HS-27A (cell line): ENCODE data around the gene NT5C3A.
A peak's percentile ranks its signal among the peaks of the same experiment; 100 is the strongest.

Experiments used
- DNase-seq: peaks from one replicate; pipeline ENCODE4 v3.0.0-alpha.2; 2012; ENCODE audit warnings: low read depth, missing footprints

NT5C3A gene

DNA sequence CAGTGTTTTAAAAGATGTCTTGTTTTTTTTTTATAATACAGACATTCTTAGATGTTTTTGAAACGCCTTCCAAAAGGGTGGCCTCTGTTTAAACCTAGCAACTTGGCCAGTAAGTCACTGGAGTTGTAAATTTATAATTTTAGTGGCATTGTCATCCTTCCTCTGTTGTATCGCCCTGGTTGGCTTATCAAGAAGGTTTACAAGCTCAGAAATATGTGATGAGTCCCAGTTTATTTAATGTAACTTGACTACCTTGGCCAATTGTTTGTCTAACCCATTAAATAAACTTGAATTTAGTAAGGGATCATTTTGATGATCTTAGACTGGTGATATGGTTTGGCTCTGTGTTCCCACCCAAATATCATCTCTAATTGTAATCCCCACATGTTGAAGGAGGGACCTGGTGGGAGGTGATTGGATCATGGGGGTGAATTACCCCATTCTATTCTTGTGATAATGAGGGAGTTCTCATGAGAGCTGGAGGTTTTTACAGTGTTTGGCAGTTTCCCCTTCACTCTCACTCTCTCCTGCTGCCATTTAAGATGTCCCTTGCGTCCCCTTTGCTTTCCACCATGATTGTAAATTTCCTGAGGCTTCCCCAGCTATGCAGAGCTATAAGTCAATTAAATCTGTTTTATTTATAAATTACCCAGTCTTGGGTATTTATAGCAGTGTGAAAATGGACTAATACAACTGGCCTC is 13.4 kb upstream of the NT5C3A start:
- no peak for DNase-seq

DNA sequence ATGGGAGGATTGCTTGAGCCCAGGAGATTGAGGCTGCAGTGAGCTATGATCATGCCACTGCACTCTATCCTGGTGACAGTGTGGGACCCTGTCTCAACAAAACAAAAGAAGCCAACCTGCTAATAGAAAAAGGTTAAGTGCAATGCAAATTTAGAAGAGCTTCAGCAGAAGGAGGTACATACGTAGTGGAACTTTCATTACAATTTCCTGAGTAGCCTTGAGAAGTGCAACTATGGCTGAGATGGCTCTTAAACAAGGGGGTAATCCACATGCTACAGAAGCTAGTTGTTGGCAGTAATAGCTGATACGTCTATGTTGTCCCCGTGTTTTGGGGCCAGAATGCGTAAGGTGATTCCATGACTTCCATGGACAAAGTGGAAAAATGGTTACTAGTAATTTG is 10.7 kb upstream of the NT5C3A start:
- no peak for DNase-seq

DNA sequence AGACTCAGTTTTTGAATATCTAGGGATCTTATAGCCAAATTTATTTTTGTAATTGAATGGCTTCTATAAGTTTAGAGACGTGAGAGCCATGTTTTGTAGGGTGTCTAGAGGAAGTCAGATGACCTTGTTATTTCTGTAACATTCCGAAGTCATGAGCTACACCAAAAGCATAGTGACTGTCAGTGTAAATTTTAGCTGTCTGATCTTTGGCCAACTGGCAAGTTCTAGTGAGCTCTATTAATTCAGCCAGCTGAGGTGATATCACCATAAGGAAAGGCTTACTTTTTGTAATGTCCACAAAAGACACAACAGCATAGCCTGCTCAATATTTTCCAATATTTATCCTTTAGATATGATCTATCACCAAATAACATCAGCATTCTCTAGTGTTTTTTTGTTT is 9.9 kb upstream of the NT5C3A start:
- DNase-seq, result peak; percentile 12

DNA sequence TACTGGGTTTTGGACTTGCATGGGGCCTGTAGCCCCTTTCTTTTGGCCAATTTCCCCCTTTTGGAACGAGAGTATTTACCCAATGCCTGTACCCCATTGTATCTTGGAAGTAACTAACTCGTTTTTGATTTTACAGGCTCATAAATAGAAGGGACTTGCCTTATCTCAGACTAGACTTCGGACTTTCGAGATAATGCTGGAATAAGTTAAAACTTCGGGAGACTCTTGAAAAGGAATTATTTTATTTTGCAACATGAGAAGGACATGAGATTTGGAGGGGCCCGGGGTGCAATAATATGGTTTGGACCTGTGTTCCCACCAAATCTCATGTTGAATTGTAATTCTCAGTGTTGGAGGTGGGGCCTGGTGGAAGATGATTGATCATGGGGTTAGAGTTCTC is 8.3 kb upstream of the NT5C3A start:
- DNase-seq, result no peak

DNA sequence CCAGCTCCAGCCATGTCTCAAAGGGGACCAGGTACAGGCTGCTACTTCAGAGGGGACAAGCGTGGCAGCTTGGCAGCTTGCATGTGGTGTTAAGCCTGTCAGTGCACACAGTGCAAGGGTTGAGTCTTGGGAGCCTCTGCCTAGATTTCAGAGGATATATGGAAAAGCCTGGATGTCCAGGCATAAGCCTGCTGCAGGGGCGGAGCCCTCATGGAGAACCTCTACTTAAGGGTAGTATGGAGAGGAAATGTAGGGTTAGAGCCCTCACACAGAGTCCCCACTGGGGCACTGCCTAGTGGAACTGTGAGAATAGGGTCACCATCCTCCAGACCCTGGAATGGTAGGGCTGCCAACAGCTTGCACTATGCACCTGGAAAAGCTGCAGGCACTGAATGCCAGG is 7.7 kb upstream of the NT5C3A start:
- DNase-seq, result no peak

DNA sequence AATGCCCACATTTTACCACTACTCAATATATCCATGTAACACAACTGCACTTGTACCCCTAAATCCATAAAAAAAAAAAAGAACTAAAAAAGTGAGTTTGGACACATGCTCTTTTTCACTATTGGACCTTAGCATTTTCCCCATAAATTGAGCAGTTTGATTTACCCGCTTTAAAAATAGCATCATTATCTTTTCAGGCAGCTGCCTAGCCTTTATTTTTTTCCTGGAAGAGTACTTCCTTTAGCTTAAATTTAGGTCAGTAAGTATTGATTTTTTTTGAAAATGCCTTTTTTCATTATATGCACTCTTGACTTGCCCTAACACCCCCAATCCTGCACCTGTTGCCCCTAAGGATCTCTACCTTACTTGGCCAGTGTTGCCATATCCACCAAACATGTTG is 5.3 kb upstream of the NT5C3A start:
- no peak for DNase-seq

DNA sequence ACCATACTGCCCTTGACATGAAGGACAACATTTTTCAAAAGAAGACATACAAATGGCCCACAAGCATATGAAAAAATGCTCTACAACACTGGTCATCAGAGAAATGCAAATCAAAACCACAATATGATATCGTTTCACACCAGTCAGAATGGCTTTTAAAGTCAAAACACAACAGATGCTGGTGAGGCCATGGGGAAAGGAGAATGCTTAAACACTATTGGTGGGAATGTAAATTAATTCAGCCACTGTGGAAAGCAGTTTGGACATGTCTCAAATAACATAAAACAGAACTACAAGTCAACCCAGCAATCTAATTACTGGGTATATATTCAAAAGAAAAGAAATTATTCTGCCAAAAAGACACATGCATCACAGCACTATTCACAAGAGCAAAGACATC is 4.2 kb upstream of the NT5C3A start:
- no peak for DNase-seq

DNA sequence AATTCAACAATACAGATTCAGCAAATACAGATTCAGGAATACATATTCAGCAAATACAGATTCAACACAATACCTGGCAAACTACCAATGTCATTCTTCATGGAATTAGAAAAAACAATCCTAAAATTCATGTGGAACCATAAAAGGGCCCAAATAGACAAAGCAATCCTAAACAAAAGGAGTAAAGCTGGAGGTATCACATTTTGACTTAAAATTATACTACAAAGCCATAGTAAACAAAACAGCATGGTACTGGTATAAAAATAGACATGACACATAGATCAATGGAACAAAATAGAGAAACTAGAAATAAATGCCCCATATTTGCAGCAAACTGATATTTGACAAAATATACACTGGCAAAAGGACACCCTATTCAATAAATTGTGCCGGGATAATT is 3.4 kb upstream of the NT5C3A start:
- no peak for DNase-seq

DNA sequence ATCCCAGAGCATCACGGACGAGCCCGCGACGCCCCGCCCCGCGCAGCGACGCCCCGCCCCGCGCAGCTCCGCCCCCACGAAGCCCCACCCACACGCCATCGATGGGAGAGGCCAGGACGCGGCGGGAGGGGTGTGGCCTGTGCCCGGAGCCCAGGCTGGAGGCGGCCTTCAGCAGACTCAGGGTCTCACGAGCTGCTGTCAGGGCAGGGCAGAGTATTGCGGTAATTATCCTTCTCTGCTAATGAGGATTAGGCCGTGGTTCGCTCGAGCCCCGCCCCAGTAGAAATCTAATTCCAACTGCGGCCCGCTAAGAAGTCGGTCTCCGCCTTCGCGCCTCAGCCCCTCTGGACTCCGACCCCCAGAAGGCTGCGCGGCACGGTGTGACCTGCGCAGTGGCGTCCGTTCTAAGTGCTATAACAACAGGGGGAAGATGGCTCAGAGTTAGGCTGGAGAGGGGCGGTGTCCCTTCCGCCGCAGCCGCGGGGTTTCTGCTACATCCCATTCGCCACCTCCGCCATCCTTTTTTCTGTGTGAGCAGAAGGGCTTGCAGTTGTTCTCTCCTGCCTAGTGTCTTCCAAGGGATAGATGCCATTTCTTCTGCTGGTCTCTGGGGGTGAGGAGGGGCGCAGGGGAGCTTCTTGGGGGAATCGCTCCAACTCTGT is 337 bp upstream of the NT5C3A start:
- peak; percentile 72 for DNase-seq

DNA sequence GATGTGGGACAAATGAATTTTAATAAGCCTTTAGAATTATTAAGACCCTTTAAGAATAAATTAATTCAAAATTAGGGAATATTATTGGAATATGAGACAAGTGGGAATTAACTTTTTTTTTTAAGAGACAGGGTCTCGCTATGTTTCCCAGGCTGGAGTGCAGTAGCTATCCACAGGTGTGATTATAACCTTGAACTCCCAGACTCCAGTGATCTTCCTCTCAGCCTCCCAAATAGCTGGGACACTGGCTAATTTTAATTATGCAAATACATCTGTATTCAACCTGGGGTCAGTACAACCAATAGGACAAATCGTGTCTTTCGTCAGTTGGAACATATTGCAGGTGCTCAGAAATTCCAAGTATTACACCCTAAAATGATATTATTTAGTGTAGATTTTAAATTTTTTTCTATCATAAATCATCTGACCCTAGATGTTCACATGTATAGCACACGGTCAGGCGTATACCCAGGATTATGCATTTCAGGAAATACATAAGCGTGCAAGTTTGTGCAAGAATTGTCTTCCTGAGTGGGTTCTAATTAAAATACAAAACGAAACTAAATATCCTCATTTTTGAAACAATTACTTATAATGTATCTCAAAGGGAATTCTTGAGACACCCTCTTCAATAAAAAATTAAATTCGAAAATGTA is 1.2 kb downstream of the NT5C3A start:
- DNase-seq, result no peak

DNA sequence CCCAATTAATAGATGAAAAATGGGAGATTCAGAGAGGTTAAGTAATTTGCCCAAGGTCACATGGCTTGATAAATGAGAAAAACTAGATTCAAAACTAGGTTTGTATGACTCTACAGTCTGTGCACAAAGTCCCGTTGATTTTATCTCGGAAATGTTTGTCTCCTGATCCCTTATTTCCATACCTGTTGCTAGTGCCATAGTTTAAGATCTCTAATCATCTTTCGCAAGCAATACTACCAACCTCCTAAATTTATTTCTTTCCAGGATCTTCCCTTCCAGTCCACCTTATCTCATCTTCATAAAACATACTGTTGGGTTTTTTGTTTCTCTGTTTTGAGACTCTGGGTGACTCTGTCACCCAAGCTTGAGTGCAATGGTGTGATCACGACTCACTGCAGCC is 2.9 kb downstream of the NT5C3A start:
- DNase-seq, result no peak

DNA sequence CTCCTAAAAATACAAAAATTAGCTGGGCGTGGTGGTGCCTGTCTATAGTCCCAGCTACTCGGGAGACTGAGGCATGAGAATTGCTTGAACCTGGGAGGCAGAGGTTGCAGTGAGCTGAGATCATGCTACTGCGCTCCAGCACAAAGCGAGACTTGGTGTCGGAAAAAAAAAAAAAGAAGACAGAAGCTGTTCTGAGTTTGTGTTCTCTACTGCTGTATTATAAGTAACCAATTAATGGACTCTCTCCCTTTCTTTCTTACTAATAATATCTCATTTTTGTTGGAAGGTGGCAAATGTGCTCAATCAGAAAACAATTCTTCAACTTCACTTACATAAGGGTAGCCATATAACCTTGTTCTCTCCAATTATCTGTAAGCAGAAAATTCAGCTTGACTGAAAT is 7.4 kb downstream of the NT5C3A start:
- no peak for DNase-seq

DNA sequence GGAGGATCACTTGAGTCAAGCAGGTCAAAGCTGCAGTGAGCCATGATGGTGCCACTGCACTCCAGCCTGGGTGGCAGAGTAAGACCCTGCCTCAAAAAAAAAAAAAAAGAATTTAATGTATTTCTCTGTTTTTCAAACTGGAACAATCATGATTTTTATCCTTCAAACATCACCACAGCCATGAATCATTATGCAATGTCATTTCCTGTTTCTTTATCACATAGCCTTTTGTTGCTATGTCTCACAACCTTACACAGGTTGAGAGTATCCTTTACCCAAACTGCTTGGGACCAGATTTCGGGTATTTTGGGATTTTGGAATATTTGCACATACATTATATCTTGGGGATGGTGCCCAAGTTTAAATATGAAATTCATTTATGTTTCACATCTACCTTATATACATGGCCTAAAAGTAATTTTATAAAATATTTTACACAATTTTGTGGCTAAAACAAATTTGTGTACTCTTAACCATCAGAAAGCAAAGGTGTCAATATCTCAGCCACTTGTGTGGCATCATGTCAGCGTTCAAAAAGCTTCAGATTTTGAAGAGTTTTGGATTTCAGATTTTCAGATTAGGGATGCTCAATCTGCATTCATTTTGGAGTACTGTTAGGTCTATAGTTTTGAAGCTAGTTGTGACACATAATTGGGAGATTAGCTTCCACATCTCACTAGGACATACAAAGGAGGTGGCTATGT is 8.2 kb downstream of the NT5C3A start:
- no peak for DNase-seq

DNA sequence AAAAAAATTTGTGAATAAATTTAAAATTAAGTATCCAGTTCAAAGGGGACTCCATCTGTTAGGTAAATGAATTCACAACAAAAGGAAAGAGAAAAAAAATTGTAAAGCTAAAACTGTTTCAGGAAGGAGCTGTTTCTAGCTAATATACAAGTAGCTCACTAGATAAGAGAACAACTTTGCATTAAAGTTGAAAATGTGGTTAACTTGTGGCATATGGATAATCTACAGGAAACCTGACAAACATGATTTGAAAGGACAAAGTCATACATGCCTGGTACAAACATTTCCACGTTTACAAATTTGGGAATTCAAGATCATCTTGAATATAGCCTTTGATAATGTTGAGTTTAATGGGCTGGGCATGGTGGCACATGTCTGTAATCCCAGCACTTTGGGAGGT is 8.9 kb downstream of the NT5C3A start:
- no peak for DNase-seq

DNA sequence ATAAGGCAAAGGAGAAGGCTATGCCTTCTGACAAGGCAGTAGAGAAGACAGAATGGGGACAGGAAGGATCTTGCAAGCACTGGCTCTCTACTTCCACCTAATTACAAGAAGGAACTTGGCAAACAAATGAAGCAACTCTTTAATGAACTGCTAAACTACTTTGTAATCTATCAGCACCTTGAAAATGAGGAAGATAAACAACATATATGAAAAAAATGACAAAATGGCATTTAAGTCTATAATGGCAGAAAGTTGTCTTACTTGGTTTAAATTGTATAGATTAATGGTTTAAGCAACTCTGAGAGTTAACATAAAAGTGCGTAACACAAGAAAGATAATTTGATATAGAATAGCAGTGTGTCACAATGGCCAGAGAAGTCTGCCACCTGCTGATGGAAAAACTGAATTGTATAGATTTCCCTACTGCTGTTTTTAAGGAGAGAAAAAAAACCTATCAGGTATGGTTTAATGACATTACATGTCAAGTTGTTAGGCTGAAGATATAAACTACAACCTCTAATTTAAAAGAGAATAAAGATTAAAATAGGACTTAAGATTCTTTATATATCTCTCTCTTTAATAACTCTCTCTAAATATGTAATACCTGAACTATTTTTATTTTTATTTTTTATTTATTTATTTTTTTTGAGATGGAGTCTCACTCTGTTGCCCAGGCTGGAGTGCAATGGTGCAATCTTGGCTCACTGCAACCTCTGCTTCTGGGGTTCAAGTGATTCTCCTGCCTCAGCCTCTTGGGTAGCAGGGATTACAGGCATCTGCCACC is 11.8 kb downstream of the NT5C3A start:
- DNase-seq, result no peak

DNA sequence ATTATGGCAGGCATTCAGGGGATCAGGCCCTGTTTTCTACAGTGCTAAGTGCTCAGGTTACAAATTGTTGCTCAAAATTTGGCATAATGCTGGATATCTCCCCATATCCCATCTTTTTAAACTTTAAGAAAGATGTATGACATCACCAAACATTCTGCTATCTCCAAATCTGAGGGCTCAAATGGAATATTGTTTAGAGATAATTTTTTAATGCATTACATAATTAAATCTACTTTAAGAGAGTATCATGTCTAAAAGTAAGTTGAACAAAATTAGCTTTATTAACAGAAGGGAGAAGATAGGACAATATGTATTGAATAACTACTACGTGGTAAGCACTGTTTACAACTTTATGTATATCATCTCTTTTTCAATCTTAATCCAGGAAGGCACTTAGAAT is 13.9 kb downstream of the NT5C3A start:
- no peak for DNase-seq

DNA sequence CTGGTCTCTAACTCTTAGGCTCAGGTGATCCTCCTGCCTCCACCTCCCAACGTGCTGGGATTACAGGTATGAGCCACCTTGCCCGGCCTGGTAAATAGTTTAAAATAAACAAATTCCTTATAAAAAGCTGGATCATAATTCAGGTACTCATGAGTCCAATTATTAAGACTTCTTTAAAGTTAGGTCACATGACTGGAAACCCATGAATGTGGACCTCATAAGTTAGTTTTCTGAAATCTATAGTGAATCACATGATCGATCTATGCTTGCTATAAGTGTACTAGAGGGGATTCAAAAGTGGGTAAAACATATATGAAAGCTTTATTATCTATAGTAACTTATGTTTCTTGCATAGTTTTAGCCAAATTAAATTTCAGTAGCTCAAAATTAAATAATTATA is 14.3 kb downstream of the NT5C3A start:
- DNase-seq, result no peak

DNA sequence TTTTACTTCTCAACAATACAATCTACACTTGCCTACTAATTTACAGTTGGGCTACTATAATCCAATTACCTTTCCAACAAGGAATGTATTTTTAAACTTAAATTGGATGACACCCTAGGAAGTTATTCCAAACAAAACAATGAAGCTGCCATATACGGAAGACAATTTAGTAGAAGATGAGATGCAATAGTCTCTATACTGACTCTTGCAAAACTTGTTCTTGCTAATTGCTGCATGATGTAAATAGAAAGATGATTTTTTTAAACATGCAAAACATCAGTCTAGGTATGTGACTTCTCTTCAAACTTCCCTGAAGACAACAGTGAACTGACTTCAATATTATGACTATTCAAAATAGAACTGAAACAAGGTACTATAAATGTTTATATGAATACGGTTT is 17.6 kb downstream of the NT5C3A start:
- no peak for DNase-seq

DNA sequence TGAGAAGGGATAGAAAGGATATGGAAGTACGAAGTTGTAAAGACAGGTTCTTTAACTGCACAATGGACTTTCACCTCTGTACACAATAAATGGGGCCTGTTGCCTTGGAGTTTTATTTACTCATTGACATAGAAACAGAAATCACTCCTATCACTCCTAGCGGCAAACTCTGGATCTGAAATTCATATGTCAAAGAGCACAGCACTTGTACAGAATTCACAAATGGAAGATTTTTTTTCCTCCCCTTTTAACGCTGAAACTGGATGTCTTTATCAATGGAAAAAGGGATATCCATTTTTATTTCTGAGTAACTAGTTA is 18.2 kb downstream of the NT5C3A start:
- DNase-seq, result no peak

DNA sequence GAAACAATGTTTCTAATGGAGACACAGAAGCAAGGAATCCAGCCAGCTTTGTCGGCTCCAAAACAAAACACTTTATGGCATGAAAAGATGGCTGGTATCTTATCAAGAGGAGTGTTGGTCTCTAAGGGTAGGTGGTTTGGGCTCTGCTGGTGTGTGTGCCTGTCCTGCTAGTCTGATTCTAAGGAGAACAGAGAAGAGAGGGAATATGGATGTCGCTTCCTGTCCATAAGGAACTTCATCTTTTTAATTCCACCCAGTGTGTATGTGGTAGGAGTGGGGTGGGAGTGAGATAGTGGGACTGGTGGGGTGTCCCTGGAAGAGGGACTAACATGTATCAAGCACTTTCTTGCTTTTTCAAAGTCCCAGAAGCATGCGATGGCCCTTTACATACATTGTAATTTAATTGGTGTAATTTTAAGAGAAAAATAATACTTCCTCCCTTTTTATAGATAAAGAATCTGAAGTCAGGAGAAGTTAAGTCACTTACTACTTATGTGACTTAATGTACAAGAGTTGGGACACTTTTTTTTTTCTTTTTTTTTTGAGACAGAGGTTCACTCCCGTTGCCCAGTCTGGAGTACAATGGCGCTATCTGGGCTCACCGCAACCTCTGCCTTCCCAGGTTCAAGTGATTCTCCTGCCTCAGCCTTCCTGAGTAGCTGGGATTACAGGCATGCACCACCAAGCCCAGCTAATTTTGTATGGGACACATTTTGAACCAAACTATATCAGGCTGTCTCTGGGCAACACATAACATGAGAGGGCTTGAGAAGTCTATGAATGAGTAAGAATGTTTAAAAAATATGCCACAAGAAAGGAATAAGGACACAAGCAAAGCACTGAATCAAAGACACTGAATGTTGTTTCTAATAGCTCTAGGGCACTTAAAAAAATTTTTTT is 18.8 kb downstream of the NT5C3A start:
- no peak for DNase-seq
